ENCODE data around the gene FNDC3B.

FNDC3B gene

DNA sequence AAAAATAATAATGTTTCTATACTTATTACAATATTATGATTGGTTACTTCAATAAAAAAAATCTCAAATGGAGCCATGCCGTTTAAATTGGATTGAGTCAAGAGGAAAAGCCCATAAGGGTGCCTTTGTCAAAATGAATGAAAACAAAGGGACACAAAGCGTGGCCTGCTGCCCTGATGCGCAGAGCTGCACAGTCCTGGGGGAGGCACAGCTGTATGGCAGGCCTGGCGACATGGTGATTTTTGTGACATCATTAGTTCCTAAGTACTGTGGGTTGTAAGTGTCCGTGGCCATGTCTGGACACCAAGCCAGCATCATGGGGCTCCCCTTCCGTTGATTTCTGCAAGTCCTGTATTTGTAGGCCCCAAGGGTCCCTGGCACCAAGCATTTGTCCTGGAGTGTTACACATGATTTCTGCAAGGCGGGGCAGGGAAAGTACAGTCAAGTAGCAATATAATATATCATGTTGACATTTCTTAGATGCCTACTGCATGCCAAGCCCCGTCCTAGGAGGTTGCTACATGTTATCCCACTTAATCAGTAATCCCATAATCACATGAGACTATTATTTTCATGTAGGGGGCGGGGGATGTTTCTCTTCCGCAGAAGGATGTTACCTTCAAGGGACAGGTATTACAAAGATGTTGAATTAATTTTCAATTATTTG lies 349.2 kb downstream of the FNDC3B start:
- no peak for DNase-seq

DNA sequence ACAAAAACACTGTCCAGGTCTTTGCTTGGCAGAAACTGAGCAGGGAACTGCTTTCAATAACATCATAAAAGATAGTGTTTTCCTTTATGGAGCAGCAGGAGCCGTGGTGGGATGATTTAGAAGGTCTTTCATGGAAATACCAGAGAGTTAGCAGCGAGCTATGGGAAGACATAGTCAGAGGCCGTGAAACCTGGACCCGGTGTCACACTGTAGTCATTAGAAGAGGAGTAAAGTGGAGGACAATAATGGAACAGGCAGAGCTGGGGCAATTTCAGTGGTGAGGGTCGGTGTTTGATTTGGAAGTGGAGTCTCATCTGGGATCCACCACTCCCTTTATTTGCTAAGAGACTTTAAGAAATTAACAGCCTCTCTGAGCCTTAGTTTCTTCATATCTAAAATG lies 351.4 kb downstream of the FNDC3B start:
- DNase-seq = no peak

DNA sequence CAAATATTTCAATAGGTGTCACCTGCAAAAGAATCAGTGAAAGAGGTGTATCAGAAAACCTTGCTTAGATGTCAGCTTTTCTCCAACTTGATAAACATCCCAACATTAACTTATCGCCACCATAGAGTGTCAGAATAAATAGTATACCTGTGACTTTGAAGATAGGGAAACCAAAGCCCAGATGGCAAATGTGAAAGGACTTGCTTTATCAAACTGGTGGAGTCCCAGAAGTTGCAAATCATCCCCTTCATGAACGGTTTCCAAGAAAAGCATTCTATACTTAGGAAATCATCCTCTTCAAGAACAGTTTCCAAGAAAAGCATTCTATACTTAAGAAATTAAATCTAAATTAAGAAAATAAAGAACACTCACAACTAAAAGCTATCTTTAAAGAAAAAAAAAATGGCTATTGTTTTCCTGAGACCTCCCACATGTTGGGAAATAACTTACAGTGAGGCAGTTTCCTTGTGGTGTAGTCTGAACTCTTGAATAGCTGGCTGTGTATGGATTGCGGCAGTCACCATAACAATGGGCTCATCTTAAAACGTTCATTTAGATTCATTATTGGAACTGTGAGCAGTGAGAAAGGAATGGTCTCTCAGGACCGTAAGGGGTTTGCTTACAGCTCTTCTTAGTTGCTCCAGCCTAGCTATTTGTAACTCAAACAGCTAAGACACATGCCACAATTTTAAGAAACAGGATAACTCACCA lies 352.4 kb downstream of the FNDC3B start:
- DNase-seq = no peak

DNA sequence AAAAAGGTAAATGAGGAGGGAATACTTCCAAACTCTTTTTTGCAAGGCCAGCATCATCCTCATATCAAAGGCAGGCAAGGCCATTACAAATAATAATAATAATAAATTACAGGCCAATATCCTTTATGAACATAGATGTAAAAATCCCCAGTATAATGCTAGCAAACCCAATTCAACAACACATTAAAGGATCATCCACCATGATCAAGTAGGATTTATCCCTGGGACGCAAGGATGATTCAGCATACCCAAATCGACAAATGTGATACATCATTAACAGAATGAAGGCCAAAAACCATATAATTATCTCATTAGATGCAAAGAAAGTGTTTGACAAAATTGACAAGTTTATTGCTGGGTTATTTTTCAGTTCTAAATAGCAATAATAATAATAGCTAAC lies 355.3 kb downstream of the FNDC3B start:
- DNase-seq = no peak

DNA sequence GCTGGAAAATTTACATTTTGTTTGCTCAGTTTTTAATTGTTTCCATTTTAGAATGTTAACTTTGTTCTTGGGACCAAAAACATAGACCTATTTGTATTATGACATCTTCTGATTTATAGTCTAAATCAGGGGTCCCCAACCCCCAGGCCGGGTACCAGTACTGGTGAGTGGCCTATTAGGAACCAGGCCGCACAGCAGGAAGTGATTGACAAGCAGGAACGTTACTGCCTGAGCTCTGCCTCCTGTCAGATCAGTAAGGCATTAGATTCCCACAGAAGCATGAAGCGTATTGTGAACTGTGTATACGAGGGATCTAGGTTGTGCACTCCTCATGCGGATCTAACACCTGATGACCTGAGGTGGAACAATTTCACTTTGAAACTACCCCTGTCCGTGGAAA lies 357.0 kb downstream of the FNDC3B start:
- no peak for DNase-seq

DNA sequence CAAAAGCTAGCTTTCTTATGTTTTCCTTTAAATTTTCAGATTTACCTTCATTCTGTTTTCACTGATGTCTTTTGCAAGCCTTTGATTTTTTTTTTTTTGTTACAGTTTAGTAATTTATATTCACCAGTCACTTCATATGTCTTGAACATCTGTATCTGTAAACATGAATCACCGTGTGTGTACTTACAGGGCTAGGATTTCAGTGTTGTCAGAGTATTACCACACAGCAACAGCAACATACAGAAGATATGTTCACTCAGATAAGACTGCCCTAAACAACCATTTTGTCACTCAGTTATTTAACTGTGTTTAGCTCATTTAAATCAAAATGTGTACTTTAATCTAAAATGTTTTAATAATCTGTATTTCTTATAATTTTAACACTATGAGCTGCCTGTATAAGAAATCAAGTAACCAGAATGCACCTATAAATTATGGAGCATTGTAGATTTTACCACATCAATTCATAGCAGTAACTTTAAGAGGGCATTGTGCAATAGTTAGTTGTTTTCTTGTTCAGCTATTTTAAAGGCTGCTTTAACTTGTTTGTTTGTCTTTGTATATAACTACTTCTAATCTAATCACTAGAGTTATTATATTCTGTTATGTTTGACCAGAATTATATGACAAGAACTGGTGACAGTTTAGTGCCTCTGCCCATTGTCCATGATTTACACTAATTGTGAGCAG lies 358.5 kb downstream of the FNDC3B start:
- DNase-seq = no peak

DNA sequence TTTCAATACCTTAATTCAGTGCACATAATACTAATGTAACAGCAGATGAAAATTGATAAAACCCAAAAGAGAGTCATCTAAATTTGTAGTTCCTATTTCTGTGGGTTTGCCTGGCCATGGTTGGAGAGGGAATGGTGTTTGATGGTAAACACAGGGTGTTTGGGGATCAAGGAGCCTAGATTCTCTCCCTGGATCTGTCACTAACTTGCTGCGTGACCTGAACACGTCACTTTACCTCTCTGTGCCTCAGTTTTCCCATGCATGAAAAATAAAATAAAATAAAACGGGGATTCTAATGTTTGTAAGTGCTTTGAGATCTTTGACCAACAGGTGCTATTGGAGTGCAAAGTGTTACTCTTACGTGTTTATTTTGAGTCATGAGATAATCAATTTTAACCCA lies 359.1 kb downstream of the FNDC3B start:
- DNase-seq = no peak

DNA sequence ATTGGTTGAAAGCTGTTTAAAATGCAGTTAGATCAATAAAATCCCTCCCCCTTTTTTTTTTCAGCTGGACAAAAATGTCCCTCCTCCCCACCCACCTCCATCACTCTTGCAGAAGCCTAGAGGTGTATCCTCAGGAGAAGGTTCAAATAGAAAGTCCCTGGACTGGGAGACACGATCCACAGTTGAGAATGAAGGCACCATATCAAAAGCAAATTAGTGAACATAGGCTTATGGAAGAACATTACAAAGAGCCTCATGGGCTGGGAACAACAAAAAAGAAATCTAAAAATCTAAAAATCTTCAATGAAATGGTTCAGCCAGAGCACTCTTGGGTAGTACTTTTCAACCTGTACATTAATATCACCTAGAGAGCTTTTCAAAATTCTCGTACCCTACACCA lies 362.7 kb downstream of the FNDC3B start:
- DNase-seq = no peak

DNA sequence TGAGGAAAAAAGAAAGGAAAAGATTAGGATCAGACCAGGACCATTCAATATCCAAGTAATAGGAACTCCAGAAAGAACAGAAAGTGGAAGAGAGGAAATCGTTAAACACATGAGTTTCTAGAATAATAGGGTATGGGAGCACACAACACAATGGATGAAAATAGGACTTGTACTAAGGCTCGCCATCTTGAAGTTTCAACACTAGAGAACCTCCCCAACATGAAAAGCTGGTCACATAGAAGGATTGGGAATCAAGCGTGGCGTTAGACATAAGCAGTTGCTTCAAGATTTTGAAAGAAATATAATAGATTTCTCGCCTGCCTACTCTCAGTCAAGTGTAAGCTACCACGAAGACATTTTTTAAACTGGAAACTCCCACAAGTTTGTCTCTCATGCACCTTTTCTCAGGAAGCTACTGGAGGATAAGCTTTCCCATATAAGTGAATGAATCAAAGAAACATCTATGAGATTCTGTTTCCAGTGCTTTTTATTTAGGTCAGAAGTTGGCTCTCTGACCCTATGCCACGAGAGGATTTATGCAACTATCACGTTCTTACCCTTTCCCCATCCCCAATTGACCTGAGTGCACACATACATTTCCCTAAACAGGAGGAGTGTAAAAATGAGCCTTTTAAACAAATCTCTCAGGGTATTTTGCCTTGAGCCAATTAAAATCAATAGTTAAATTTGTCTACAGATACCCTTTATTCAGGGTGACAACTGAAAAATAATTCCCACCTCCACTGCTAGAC lies 363.7 kb downstream of the FNDC3B start:
- DNase-seq = no peak

DNA sequence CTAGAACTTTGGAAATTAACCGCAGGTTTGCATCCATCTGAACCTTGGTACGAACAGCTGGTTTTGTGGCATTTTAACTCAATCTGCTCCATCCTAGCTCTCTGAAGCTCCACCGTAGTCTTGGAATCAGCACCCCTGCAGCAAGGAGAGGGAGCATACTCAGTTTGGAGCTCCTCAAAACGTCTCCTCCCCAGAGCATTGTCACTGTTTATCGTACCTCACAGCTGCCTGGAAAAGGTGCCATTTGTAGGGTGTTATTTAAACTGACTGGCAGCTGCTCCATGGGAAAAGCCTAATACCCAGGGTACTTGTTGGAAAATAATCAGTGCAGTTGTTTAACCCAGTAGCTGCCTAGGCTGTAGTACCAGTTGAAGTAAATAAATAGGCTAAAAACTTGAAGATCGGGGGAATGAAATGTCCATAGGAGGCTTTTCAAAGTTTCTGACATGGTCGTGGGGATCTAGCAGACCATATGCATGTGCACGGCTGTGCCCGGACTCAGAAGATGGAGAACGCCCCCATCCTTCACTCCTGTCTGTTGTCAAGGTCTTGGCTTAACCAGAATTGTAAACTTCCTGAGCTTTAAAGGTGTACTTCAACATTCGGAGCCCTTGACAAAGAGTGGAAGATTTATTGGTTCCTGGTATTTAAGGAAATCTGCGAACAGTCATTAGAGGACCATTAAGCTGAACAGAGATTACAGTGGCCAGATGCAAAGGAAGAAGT lies 365.0 kb downstream of the FNDC3B start:
- DNase-seq = no peak

DNA sequence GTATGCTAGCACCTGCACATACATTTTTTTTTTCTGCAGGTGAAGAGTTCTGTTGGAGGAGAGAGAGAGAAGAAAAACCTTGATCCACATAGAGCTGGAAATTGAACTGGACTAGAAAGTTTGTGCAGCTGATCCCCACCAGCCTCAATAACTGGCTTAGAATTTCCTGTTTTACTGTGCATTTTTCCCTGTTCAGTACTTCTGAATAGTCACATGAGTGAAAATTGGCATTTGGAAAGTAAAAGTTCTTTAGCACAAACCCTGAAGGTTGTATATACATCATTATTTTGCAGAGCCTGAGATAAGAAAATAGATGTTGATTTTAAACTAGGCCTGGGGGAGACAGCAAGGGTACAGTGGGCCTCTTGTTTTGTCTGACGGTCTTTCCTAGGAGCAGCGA lies 366.5 kb downstream of the FNDC3B start:
- DNase-seq = no peak

DNA sequence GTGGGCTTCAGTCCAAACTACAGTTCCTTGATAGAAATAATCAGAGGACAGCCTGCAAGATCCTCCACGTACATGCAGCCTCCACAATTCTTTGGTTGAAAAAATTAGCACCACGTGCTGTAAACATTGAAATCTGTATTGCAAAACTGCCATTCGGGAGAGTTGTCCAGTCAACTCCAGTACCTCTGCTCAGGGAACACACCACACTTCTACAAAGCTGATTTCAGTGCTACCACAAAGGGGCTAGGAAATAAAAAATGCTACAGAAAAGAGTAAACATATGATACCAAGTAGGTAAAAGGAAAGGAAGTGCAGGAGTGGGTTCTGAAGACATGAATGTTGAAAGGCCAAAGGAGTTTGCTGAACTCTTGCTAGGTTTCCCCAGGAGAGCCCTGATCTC lies 368.5 kb downstream of the FNDC3B start:
- DNase-seq = no peak

DNA sequence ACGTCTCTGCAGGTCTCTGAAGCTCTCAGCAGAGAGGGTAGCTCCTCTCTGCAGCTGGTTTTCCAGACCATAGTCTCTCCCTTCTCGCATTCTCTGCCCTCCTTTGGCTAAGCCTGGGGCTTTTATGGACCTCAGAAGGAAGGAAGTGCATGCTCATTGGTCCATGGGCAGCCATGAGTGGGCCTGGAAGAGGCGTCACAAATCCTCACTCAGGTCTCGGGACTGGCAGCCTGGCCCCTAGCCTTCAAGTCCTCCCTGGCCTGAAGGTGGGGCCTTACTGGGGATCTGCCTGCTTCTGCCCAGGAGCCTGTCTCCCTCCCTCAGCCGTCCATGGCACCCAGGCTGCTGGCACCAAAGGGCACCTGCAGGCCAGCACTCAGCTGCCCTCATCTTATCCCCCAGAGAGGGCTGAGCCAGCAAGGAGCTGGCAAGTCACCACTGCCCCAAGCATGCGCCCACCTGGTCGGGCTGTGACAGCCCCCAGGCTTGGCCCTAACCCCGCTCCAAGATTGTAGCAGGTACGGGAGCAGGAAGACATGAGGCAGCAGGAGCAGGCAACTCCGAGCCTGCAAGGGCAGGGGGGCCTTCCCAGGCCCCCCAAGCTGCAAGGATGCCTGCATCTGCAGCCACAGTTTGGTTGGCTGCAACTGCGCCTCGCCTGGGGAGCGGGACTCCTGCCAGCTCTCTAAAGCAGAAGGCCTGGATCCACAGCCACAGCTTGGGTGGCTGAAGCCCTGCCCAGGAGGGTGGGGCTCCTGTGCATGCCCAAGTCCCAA lies 371.5 kb downstream of the FNDC3B start:
- DNase-seq = no peak

DNA sequence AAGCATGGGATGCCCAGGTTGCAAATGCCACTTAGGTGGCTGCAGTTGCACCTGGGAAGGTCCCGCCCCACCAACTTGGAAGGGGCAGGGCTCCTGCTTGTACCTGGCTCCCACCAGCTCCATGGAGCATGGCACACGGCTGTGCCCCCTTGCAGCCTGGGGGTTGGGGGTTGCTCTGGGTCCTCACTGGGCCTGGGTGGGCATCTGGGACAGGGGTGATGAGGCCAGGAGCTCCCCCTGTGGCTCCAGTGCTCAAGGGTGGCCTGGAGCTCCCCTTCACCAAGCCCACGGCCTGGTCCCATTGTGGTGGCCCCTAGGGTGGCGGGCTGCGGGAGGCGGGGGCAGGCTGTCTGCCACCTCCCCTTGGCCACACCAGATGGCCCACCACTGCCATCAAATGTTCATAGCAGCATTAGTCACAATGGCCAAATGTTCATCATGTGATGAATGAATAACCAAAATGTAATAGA lies 372.1 kb downstream of the FNDC3B start:
- no peak for DNase-seq

DNA sequence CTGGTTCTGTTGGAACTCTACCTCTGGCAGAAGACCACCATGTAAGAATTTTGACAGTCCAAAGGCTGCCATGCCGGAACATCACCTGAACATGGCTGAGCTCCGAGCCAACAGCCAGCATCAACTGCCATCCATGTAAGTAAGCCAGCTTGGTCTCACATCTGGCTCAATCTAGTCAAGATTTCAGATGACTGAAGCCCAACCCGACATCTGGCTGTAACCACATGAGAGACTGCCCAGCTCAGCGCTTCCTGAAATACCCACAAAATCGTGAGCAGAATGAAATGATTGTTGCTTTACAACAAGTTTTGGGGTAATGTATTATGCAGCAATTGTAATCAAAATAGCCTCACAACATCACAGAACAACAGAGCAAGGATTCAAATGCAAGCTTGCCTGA lies 375.9 kb downstream of the FNDC3B start:
- DNase-seq = no peak

DNA sequence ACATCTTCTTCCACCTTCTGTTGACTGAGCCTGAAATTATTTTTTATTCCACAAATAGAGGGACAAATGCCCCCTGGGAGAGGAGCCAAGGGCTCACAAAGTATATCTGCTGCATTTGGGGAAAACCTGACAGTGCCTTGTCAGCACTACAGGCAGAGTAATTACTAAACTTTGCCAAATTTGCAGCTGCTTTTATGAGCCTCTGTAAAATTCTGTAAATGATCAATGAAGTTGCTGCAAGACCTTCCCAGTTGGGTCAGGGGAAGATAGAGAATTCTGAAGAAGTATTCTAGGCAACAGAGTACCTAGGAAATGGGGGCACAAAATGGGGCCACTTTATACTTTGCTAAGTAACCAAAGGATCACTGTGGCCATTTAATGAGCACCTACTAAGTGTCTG lies 398.3 kb downstream of the FNDC3B start:
- no peak for DNase-seq

DNA sequence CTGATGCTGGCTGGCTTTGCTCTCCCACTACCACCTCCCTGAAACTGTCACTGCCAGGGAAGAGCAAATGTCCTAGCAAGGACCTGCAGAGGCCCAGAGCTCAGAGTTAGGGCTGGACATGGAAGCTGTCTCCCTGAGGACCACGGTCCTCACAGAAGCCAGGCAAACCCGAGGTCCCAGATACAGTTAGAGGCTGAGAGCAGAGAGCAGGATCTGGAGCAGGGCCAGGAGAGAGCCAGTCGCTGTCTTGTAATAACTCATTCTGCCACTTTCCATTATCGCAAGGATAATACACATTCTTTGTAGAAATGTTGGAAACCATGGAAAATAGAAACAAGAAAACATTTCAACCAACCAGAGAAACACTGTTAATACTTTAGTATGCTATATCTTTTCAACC lies 398.8 kb downstream of the FNDC3B start:
- no peak for DNase-seq

DNA sequence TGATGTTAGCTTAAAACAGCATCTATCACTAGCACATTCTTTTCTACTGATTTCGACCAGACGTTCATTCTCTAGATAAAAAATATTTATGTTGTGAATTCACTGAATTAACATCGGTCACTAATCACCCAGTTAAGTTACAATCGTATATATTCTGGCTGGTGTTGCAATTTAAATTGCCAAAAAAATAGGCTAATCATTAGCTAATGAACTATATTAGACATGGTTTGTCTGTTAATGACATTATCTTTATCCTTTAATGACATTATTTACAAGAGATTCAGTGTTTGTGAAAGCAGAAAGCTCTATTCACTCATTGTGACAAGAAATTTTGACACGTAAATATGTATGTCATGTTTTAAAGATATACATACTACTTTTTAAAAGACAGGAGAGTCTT lies 402.2 kb downstream of the FNDC3B start:
- DNase-seq = no peak

DNA sequence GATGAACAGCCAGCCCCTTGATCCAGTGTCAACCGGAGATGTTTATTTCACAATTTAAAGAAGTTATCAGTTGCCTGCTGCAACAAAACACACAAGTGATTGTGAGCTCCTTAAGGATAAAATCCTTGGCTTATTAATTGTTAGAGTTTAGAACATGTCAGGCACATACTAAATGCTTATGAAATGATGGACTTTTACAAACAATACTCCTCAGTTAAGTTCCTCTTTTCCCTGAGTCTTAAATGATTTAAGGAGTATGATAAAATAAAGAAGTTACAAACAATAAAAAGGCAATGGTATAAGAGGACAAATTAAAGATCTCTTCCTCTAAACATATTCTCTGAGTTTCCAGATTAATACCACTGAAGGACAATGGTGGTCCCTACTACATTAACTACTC lies 403.2 kb downstream of the FNDC3B start:
- DNase-seq = no peak

DNA sequence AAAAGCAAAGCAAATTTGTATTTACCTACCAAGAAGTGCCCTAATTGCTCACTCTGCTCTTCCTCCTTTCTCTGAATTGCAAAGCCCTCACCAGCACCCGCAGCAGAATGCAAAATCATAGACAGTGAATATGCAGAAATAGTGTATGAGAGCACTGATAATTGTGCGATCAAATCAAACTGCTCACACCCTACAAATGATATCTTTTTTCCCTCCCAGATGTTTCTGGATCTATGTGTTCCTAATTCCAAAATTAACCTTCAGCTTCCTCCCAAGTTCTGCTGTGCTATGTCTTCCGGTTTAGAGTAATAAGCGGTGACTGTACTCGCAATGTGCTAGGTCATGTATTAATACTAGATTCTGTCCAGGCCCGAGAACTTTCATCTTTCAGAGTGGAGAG lies 405.4 kb downstream of the FNDC3B start:
- no peak for DNase-seq

DNA sequence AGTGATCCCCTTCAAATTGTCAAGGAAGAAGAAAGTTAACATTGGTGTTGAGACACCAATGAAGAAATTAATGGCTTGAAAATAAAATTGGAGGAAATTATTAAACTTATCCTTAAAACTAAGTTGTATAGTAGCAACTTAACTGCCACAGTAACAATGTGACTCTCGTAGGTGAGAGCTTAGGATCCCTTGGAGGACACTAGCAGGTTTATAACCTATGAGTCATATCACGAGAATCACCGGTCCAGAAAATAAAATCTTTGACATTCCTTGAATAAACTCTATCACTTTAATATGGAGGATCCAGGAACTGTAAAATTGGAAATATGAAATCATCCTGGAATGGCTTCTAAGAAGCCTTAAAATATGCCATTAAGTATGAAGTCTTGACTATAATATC lies 406.8 kb downstream of the FNDC3B start:
- DNase-seq = no peak

Data from stimulated activated CD4-positive, alpha-beta T cell treated with anti-CD3 and anti-CD28 coated beads, Interleukin-2, amount 100 ng/mL, for 24 hours (primary cell).